ENCODE results near the gene KDM1B.
"Not testable (repeated sequence)": the region's sequence is repeated elsewhere in the genome, so short reads cannot be mapped to it uniquely, and the experiment has no call there.

Gene KDM1B

GRCh38 chr6:18153311-18153703 is 1.9 kb upstream of the KDM1B start:
- DNase-seq = no peak

- no peak for DNase-seq
Measured at GRCh38 chr6:18154507-18155149, 594 bp upstream of the KDM1B start, which contains the start of gene TPMT. Gene TPMT (minus strand): TSS chr6:18155077. CDS start chr6:18149127, 5,950 bp downstream.

- no peak for DNase-seq
Measured at GRCh38 chr6:18155864-18156421, 721 bp downstream of the KDM1B start.

- no peak for DNase-seq
Measured at GRCh38 chr6:18160911-18161310, 5.7 kb downstream of the KDM1B start.

DNA sequence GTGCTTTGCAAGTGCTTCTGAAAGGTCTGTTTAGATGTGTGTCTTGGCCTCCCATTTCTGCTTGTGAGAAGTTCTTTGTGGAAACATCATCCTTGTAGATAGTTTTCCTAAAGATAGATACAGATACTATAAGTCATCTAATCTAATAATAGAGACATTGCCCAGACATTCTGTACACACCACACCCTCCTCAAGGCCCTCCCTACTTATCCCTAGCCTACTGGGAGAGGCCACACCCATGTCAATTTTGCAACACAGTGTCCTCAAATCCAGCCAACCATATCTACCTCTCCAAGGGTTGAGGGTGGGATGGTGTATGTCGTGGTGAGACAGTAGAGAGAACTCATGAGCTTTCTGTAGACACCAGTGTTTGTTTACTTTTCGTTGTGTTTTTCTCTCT is 6.2 kb downstream of the KDM1B start:
- DNase-seq = no peak

DNA sequence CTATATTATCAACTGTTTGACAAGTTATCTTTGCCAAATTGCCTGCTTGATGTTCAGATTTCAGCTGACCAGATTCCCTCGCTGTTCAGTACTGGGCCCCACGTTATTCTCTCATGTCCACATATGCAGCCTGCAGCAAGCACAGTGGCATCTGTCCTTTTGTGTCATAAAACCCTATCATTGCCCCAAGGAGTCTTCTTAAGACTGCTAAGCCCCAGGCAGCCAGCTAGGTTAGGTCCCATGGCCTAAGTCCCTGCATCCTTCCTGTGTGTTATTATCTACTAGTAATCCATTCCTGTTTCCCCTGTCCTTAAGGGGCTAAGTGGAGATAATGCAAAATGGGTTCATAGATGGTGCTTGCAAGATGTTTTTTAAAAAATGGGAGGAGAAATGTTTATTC is 7.2 kb downstream of the KDM1B start:
- no peak for DNase-seq

DNA sequence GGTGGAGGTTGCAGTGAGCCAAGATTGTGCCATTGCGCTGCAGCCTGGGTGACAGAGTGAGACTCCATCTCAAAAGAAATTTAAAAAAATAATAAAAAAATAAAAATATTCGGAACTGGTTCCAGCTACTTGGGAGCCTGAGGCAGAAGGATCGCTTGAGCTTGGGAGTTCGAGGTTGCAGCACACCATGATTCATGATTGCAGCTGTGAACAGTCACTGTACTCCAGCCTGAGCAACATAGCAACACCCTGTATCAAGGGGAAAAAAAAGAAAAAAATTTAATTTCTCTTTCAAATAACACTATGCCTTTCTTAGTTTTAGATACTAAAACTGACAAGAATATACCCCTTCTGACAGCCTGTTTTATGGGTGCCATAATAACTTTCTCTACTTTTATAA is 10.5 kb downstream of the KDM1B start:
- no peak for DNase-seq

DNA sequence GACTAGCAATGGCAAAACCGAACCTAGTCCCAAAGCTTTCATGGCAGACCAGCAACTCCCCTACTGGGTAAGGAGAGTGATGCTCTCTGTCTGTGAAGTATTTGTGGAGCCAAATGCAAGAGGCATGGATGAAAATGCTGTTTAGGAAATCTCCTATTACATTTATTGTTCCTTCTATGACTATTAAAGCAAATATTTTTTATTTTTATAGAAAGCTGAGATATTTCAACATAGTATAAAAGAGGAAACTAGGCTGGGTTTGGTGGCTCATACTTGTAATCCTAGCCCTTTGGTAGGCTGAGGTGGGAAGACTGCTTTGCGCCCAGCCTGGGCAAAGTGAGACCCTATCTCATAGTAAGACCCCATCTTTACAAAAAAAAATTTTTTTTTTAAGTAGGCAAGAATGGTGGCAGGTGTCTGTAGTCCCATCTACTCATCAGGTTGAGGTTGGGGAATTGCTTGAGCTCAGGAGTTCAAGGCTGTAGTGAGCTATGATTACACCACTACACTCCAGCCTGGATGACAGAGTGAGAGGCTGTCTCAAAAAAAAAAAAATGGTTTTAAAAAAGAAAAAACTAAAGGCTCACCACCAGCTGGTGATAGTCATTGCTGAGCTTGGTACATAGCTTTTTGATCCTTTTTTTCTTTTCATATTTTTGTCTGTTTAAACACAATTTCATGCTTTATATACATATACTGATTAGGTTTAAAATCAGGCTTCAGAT is 11.3 kb downstream of the KDM1B start:
- no peak for DNase-seq

DNA sequence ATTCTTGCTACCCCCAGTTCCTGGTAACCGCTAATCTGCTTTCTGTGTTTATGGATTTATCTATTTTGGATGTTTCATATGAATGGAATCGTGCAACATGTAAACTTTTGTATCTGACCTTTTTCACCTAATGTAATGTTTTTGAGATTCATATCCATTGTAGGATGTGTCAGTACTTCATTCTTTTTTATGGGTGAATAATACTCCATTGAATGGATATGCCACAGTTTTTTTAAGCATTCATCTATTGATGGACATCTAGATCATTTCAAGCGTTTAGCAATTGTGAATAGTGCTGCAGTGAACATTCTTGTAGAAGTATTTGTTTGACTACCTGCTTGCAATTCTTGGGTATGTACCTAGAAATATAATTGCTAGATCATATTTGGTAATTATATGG is 13.0 kb downstream of the KDM1B start:
- DNase-seq = no peak

- DNase-seq = no peak
Measured at GRCh38 chr6:18171871-18172270, 16.6 kb downstream of the KDM1B start.

- DNase-seq = not testable (repeated sequence)
Measured at GRCh38 chr6:18176198-18176597, 21.0 kb downstream of the KDM1B start.

- no peak for DNase-seq
Measured at GRCh38 chr6:18177286-18177965, 22.2 kb downstream of the KDM1B start.

DNA sequence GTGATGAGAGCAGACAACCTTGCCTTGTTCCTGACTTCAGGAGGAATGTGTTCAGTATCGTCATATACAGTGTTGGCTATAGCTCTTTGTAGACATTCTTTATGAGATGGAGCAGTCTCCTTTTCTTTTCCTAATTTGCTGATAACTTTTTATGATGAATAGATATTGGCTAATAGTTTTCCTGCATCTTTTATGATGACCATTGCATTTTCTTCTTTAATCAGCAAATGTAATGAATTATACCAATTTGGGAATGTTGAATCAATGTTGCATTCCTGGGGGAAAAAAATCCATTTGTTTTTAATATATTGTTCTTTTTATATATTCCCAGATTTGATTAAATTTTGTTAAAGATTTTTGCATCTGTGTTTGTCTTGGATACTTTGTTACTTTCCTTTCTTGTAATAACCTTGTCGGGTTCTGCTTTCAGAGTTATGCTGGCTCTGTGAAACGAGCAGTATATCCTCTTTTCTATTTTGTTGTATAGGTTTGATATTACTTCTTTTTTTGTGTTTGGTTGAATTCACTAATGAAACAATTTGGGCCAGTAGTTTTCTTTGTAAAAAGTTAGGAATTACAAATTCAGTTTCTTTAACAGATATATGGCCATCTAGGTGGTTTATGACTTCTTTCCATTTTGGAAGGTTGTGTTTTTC is 23.9 kb downstream of the KDM1B start:
- no peak for DNase-seq

DNA sequence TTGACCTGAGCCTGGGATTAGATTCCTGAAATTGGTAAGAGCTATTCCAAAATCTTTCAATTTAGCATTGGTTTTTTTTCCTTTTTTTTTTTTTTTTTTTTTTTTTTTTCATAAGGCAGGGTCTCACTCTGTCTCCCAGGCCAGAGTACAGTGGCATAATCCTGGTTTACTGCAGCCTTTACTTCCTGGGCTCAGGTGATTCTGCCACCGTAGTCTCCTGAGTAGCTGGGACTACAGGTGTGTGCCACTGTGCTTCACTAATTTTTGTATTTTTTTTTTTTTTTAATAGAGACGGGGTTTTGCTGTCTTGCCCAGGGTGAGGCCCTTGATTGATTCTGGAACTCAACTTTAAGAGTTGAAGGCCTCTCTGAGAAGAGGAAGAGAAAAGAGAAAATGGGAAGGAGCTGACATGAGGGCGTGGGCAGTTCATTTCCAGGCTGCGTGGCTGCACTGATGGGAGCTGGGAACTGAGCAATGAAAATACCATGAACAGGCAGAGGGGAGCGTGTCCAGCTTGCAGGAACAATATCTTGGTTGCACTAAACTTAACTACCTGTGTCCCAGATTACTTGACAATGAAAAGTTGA is 24.6 kb downstream of the KDM1B start:
- DNase-seq = no peak

- DNase-seq = no peak
Measured at GRCh38 chr6:18182568-18182967, 27.3 kb downstream of the KDM1B start.

DNA sequence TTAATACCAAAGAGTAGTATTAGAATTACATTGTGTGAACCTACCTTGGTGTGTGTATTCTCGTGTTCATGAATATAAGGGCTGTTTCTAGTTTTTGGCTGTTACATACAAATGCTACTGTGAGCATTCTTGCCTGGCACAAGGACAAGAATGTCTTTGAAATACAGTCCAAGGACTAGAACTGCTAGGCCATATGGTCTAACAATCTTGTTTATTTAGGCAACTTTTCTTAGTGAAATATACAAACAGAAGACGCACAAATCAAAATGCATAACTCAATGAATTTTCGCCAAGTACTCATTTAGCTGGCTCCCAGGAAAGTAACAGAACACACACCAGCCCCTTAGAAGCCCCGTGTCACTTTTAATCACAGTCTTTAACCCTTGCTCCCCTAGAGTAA is 28.5 kb downstream of the KDM1B start:
- no peak for DNase-seq

- DNase-seq = no peak
Measured at GRCh38 chr6:18185624-18186023, 30.4 kb downstream of the KDM1B start.

GRCh38 chr6:18186033-18186432 is 30.8 kb downstream of the KDM1B start:
- no peak for DNase-seq

GRCh38 chr6:18186540-18187250 is 31.5 kb downstream of the KDM1B start:
- no peak for DNase-seq

- DNase-seq = no peak
Measured at GRCh38 chr6:18187701-18188100, 32.5 kb downstream of the KDM1B start.

- no peak for DNase-seq
Measured at GRCh38 chr6:18189196-18189595, 34.0 kb downstream of the KDM1B start.

DNA sequence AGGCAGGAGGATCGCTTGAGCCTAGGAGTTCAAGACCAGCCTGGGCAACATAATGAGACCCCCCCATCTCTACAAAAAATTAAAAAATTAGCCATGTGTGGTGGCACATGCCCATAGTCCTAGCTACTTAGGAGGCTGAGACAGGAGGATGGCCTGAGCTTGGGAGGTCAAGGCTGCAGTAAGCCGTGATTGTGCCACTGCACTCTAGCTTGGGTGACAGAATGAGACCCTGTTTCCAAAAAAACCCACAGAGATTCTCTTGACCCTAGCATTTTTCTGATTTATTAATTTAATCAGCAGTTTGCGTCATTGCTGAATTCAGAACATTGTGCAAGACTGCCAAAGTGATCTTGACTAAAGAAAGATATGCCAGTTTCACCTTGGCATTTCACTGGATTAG is 36.8 kb downstream of the KDM1B start:
- DNase-seq = no peak

All from activated CD4-positive, CD25-positive, alpha-beta regulatory T cell treated with anti-CD3 and anti-CD28 coated beads, Interleukin-2, amount 50 U/mL, for 72 hours (primary cell).